Right atrium auricular region (tissue), 2 donors: ENCODE data around the gene DHX57. TPM values are rescaled to one million over a fixed set of nuclear protein-coding genes. Genes with fewer than 3 reads are reported as not detected.
A peak's percentile ranks its signal among the peaks of the same experiment; 100 is the strongest.

ENCODE experiments used
- DNase-seq: peaks from one replicate; pipeline ENCODE4 v3.0.0-alpha.2; 2019; ENCODE audit warnings: low spot score
- H3K27ac ChIP-seq, 2 donors: fragments of 200-600 bp; sonication (generic); 1 replicate in 1 of 2; 2 replicates in 1 of 2; pipeline ENCODE4 v1.5.1; 2016 to 2019
- H3K27me3 ChIP-seq, 2 donors: fragments of 200-600 bp; sonication (generic); one replicate each; pipeline versions ENCODE4 v1.5.1 to v1.6.0; 2017 to 2019
- H3K36me3 ChIP-seq: fragments of 200-600 bp; sonication (generic); one replicate; pipeline ENCODE4 v1.5.1; 2016
- H3K4me1 ChIP-seq, 2 donors: fragments of 200-600 bp; sonication (generic); one replicate each; pipeline versions ENCODE4 v1.5.1 to v1.6.0; 2017 to 2019
- H3K4me3 ChIP-seq, 2 donors: fragments of 200-600 bp; sonication (generic); 1 replicate in 1 of 2; 2 replicates in 1 of 2; pipeline ENCODE4 v1.5.1; 2017 to 2019; ENCODE audit warnings: mild to moderate bottlenecking in 1 of 2, moderate library complexity in 1 of 2
- H3K9me3 ChIP-seq, 2 donors: fragments of 200-600 bp; sonication (generic); one replicate each; pipeline ENCODE4 v1.5.1; 2019
- total RNA-seq, 2 donors: library from RNA; depleted of rRNA; stranded (reverse); fragments of >200 nt; gene quantifications; one replicate each; pipeline ENCODE4 v1.1.0, GENCODE V29; 2016
- TF ChIP-seq, protein P1 (sequence below), 2 donors: fragments of 200-600 bp; sonication (generic); IDR thresholded peaks; one replicate each; pipeline ENCODE4 v1.5.1; 2019; ENCODE audit warnings: antibody characterized with exemption in 2 of 2

Gene DHX57
- total RNA-seq, 2 donors from 2014 or later, result 6.9 to 7.2 TPM

DNA sequence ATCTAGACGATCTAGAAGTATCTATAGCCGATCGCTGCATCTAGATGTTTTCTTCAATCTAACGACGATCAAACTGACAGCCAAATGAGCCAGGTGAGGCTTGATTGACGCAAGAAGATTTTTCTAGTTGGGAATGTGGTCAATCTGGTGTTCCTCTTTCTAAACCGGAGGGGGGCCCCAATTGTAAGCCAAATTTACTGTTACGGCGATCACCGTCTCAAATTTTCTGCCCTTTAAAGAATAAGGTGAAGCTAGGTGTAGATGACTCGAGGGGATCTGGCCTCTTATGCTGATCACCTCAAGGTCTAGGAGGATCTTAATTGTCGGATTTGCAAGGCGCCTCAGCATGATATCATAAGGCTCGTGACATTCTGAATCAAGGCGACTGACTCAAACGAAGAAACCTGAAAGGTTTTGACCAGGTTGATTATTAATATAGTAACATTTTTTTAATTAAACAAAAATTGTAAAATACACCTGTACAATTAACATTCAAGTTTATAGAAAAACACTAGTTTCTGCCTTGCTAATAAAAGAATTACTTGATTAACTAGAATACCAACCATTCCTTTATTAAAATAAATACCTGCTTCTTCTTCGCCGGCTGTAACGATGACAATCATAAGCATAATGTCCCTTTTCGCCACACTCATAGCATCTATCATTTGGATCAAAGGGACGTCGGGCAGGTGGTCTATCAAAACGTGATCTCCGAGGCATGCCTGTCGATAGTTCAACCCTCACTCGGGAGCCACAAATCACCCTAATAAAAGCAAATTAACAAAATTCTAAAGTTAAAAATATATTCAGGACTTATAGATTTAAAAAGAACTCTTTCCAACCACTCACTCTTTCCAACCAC lies 126.6 kb downstream of the DHX57 start:
- TF ChIP-seq, protein P1, sequence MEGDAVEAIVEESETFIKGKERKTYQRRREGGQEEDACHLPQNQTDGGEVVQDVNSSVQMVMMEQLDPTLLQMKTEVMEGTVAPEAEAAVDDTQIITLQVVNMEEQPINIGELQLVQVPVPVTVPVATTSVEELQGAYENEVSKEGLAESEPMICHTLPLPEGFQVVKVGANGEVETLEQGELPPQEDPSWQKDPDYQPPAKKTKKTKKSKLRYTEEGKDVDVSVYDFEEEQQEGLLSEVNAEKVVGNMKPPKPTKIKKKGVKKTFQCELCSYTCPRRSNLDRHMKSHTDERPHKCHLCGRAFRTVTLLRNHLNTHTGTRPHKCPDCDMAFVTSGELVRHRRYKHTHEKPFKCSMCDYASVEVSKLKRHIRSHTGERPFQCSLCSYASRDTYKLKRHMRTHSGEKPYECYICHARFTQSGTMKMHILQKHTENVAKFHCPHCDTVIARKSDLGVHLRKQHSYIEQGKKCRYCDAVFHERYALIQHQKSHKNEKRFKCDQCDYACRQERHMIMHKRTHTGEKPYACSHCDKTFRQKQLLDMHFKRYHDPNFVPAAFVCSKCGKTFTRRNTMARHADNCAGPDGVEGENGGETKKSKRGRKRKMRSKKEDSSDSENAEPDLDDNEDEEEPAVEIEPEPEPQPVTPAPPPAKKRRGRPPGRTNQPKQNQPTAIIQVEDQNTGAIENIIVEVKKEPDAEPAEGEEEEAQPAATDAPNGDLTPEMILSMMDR (IDR thresholded peaks at IDR 0.05), result no peak
- no peak for DNase-seq
- Histone ChIP-seq H3K36me3 (peaks cover 53% of the 10 kb centered on the region), H3K4me3 (peak overlapping the region; percentile 66 to 93), H3K27ac (peak overlapping the region; percentile 95 to 100), H3K9me3 (no peaks in the 10 kb centered on the region), H3K27me3 (no peaks in the 10 kb centered on the region), H3K4me1 (peaks cover 0 to 48% of the 10 kb centered on the region in 2 donors)

GRCh38 chr2:38748391-38748790 lies 127.3 kb downstream of the DHX57 start:
- Histone ChIP-seq H3K27me3 (no peaks in the 10 kb centered on the region), H3K4me1 (peaks cover 0 to 56% of the 10 kb centered on the region in 2 donors), H3K27ac (no peak overlapping the region), H3K36me3 (peaks cover 61% of the 10 kb centered on the region), H3K9me3 (no peaks in the 10 kb centered on the region), H3K4me3 (no peak overlapping the region)
- no peak for DNase-seq
- TF ChIP-seq, protein P1 (IDR thresholded peaks at IDR 0.05), result no peak

GRCh38 chr2:38747819-38748218 lies 127.9 kb downstream of the DHX57 start:
- Histone ChIP-seq H3K36me3 (peaks cover 64% of the 10 kb centered on the region), H3K4me3 (no peak overlapping the region), H3K4me1 (peaks cover 0 to 62% of the 10 kb centered on the region in 2 donors), H3K9me3 (no peaks in the 10 kb centered on the region), H3K27ac (peak overlapping the region in 1 of 2 donors; percentile 16), H3K27me3 (no peaks in the 10 kb centered on the region)
- TF ChIP-seq, protein P1 (IDR thresholded peaks at IDR 0.05), result no peak
- no peak for DNase-seq

Other genes with a start within 250 kb of the DHX57 start
- 10 to 100 TPM; 13.9 to 17.9 TPM for gene GALM, start 209.8 kb downstream of the DHX57 start, total RNA-seq
- gene SRSF7, start 124.6 kb downstream of the DHX57 start, total RNA-seq, result 10 to 100 TPM; 32.1 to 44.3 TPM
- 1 to 10 TPM; 2.2 to 3.9 TPM for gene GEMIN6, start 97.7 kb downstream of the DHX57 start, total RNA-seq
- gene MORN2, start within 50 bp of the DHX57 start, total RNA-seq, result 10 to 100 TPM; 14.8 to 18.4 TPM
- 1 to 10 TPM in 1 of 2 donors, under 1 TPM in 1; 0.24 to 1.0 TPM for gene ARHGEF33, start 13.9 kb upstream of the DHX57 start, total RNA-seq
- 10 to 100 TPM; 15.3 to 21.3 TPM for gene SOS1, start 245.1 kb upstream of the DHX57 start, total RNA-seq